ENCODE results near the gene STAB2.

GRCh38 chr12:103729499-103729898, 142.4 kb downstream of the STAB2 start:
- no peak for TF ChIP-seq CTCF (IDR thresholded peaks at IDR 0.05)
- TF ChIP-seq EZH2phosphoT487 (IDR thresholded peaks at IDR 0.05): no peak

Measured in neural progenitor cell (in vitro differentiated cells).